Stimulated activated CD8-positive, alpha-beta memory T cell treated with anti-CD3 and anti-CD28 coated beads, Interleukin-15, amount 100 ng/mL, for 24 hours (primary cell): Measurements from ENCODE around the gene KRT4.
"Not testable (repeated sequence)": the region's sequence is repeated elsewhere in the genome, so short reads cannot be mapped to it uniquely, and the experiment has no call there.

Experiments used
- DNase-seq: peaks from one replicate; pipeline ENCODE4 v3.0.0-alpha.2; 2020; ENCODE audit warnings: low read depth

KRT4 gene

DNA sequence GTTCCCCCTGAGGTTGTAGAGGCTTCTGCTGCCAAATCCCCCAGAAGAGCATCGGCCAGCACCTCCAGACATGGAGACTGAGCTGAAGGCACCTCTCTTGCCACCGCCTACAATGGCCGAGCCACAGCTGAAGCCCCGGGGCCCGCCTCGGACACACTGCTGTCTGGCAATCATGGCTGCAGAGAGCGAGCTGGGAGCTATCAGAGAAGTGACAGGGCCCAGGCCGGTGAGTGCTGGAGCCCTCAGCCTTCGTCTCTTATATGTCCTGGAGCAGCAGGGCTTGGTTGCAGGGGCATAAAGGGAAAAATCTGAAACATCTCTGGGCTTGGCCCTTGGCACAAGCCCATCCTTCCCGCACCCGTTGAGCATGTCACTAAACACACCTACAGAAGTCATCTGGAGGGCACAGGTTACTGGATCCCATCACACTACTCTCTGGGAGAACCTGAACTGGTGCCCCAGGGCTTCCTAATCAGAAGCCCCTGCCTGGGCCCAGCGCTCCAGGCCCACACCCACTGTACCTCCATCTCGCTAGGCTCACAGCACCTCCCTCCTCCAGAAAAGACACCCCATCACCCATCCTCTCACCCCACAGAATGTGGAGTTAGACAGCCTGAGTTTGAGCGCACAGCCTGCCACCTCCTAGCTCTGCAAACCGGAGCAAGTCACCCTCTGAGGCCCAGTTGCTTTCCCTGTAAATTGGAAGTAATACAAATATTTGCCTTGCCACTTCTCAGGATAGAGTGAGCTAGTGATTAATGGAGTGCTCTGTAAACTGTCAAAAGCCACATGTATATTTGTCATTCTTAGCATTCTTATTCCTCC is at the start of gene KRT4:
Gene KRT4, minus strand, starts transcription at position 232 of the 825 bp plus-strand sequence. Its CDS starts 58 bp downstream, at position 174.
- DNase-seq, result no peak

DNA sequence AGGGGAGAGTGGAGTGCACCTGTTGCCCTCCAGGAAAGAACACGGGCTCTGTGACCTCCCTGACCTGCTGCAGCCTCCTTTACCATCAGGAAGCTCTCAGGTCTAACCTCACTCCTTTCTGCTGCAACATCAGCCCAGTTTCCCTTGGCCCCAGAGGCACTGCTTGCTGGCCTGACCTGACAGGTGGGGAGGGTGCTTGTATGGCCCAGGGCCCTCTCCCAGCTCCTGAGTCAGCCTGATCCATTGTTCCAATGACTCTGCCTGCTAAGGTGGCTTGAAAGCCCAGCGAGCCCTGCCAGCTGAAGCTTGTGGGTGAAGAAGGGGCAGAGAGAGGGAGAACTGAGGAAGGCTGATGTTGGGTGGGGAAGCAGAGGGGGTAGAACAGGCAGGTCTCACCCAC is 48.1 kb upstream of the KRT4 start:
- no peak for DNase-seq

GRCh38 chr12:52861511-52861910 is 47.6 kb upstream of the KRT4 start:
- DNase-seq, result no peak

DNA sequence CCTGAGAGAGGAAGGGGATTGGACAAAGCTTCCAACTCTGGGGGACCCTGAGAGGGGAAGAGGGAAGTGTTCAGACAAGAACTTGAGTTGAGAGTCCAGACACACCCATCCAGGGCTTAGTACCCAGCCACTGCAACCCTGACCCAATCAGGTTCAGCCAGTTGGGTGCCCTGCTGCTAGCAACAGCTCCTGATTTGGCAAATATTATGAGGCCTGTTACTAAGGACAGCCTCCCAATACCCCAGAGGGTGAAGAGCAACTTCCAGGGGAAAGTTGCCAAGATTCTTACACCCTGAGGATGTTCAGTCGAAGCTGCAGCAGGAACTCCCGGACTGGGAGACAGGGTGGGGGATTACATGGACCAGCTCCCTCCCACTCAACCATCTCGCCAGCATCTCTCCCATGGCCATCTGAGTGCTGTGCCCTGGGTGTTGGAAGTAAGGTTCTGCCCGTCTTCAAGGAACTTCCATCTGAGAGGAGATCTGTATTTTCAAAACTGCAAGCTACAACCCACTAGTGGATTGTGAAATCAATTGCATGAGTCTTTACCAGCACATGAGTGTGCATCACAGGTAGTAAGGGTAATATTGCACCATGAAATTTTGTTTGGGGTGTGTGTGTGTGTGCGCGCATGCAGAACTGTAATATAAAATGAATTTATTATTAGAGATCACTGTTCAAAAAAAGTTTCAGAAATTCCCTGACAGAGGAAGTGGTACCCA is 46.3 kb upstream of the KRT4 start:
- DNase-seq, result no peak

GRCh38 chr12:52857500-52857899 is 43.6 kb upstream of the KRT4 start:
- DNase-seq, result no peak

DNA sequence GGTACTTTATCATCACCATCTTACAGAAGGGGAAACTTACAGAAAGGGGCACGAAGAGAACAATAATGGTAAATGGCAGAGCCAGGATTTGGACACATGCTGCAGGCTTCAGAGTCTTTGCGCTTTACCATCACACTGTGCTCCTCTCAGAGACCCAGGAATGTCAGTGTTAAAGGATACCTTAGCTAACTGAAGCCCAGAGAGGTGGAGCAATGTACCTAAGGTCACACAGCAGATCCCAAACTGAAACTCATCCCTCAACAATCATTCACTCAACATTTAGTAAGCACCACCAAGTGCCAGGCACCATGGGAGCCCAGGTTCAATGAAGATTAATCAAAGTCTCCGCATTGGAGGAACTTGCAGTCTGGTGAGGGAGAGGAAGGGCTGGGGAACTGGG is 42.9 kb upstream of the KRT4 start:
- no peak for DNase-seq

DNA sequence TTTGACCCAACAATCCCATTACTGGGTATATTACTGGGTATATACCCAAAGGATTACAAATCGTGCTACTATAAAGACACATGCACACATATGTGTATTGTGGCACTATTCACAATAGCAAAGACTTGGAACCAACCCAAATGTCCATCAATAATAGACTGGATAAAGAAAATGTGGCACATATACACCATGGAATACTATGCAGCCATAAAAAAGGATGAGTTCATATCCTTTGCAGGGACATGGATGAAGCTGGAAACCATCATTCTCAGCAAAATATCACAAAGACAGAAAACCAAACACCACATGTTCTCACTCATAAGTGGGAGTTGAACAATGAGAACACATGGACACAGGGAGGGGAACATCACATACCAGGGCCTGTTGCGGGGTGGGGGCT is 42.2 kb upstream of the KRT4 start:
- not testable (repeated sequence) for DNase-seq

DNA sequence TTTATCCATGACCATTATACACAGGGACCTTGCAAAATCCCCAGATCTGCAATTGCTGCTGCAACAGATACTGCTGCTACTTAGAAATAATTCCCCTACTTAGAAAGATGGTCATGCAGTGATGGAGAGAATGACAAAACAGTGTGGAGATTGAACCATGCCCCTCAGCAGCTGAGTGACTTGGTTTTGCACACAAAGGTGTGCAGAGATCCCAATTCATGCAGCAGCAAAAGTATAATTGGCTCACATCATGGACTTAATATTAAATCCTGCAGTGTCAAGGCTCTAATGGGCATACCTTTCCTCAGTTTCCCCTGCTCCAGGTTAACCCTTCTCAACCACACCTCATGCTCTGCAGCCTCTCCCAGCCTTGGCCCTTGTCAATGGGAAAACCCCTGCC is 37.9 kb upstream of the KRT4 start:
- DNase-seq, result no peak

DNA sequence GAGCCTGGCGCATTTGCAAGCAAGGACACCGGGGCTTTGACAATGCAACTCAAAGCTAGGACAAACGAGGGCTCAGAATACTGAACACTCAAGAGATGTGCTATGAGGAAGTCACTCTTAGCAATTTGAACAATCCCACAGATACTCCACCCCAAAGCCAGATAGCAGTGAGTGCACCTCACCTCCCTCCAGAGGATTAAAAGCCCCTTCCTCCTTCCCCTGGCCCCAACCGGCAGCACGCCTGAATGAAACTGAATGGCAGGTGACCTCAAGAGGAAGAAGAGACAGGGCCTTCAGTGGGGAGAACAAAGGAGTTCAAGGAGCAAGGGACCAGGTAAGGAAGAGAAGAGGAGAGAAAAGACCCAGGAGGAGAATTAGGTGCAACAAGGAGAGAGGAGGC is 36.8 kb upstream of the KRT4 start:
- DNase-seq, result no peak

GRCh38 chr12:52849511-52849910 is 35.6 kb upstream of the KRT4 start:
- no peak for DNase-seq

- no peak for DNase-seq
Measured at GRCh38 chr12:52848661-52849255, 34.8 kb upstream of the KRT4 start, which contains the start of gene KRT78. Gene KRT78 (minus strand): TSS chr12:52848994. CDS start chr12:52848930, 64 bp downstream.

GRCh38 chr12:52847335-52848102 is 33.6 kb upstream of the KRT4 start:
- no peak for DNase-seq

- no peak for DNase-seq
Measured at GRCh38 chr12:52846356-52846970, 32.5 kb upstream of the KRT4 start.

- no peak for DNase-seq
Measured at GRCh38 chr12:52845946-52846345, 32.0 kb upstream of the KRT4 start.

DNA sequence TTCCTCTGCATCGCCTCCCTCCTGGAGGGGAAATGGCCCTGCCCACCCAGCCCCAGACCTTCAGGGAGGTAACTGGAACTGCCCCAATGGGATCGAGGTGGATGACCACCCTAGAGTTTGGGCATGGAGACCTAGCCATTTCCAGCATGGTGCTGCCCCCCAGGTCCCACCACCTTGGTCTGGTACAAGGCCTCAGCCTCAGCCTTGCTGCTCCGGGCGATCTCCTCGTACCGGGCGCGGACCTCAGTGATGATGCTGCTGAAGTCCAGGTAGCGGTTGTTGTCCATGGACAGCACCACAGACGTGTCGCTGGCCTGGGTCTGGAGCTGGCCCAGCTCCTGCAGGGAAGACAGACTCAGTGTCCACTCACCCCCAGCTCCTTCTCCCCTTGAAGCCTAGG is 30.5 kb upstream of the KRT4 start:
- no peak for DNase-seq

DNA sequence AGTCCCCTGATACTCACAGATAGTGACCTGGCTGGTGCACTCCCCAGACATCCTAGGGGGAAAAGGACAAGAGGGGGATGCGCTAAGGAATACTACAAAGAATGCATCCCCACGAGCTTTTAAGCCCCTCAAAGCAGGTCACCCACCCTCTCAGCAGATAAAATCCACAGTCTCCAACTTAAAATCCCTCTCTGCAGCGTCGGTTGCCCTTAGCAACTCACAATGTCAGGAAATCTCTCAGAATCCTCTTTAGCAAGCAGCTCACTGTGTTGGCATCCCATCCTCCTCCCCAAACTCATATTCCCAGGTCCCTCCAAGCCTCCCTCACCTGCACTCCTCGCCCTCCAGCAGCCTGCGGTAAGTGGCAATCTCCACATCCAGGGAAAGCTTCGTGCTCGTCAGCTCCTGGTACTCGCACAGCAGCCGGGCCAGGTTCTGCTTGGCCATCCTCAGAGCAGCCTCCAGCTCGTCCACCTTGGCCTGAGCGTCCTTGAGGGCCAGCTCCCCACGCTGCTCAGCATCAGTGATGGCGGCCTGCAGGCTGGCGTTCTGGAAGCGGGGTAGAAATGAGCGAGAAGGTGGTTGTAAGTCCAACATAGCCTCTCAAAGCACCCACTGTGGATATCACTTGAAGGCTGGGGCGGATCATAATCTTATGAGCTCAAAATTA is 25.7 kb upstream of the KRT4 start:
- DNase-seq, result no peak

DNA sequence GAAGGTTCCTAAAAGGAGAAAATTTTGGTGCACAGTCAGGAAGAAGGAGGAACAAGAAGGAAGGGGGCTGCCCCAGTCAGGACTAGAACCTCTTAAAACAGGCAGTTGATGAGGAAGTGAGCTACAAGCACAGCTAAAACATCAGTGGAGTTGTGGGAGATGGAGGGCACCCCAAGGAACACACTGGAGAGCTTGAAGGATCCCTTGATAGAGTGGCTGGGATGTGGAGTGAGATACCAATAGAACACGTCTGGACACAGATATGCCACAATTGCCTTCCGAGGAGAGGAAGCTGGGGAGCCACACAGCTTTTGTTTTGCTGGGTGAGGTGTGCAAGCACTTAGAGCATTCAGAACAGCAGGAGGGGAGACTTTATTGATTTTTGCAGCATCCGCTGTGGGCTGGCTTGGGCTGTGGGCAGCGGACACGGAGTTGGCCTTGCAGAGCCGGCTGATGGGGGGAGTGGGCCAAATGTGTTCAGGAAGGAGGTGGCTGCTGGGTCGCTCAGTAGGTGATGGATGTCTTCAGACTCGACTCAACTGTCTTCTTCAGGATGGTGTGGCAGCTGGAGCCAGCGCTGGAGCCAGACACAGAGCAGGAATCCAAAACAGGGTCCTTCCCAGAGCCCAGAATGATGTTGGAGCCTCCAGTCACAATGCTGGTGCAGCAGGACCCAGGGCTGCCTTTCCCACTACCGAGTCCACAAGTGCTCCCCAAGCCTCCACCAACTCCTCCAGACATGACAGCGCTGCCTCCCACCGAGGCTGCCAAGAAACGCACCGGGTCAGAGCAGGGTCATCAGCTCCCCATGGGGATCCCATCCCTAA is 24.9 kb upstream of the KRT4 start:
- no peak for DNase-seq

DNA sequence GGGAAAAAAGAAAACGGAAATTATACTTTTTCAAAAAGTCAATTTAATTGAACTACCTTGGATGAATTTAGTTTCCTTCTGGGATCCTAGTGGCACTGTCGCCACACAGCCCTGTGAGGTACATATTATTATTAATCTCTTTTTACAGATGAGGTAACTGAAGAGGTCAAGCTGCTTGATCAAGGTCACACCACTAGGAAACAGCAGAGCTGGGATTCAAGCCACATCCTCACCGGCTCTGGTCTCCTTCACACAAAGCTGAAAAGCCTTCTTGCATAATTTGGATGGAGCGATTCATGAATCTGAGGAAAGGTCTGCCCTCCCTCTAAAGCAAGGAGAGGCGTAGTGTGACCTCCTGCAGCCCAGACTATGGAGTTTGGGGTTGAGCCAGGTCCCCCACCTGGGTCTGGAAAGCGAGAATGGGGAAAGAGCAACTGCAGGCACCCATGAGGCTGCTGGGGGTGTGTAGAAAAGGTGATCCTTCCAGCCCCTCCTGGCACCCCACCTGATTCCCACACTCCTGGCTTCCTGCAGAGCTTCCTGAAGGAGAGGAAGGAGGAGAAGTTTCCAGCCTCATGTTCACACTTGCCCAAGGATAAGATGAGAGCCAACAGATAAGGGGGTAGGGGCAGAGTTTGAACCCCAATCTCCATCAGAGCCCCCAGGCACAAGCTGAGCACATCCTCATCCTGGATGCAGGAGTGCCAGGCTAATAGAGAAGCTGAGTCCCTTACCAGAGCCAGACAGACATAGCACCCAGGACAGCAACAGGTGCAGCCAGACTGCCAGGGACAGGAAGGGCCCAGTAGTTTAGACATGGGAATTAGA is 24.1 kb upstream of the KRT4 start:
- DNase-seq, result no peak

DNA sequence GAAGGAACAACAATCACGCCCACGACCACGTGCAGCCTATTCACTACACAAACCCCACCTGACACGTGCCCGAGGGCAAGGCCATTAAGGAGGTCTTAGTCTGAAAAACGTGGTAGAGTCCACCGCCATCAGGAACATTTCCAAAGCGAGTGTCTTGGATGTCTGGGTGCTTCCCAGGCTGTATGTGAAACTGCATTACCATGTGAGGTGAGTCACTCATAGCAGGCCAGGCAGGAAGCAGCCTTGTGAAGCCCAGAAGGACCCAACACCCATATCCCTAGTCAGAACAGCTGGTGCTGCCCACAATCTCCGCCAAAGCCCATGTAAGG is 23.5 kb upstream of the KRT4 start:
- DNase-seq, result no peak
